PFSK-1 (cell line): ENCODE results near the gene NACC2.

Source experiments
- FOXP2 ChIP-seq: optimal IDR thresholded peaks from 2 replicates; pipeline ENCODE3; 2011; ENCODE audit warnings: borderline replicate concordance, control low read depth, inconsistent platforms; ENCODE audit not compliant: insufficient read depth; ENCODE audit errors: extremely low read length, extremely low read depth
- POLR2AphosphoS5 ChIP-seq: IDR thresholded peaks from 2 replicates; pipeline ENCODE4 v1.6.1; 2012; ENCODE audit warnings: low read depth, mild to moderate bottlenecking, control low read depth, low read length, moderate library complexity
- SIN3A ChIP-seq: IDR thresholded peaks from 2 replicates; pipeline ENCODE4 v1.6.1; 2012; ENCODE audit warnings: mild to moderate bottlenecking, low read length, moderate library complexity, borderline replicate concordance; ENCODE audit not compliant: insufficient read depth
- TAF1 ChIP-seq: IDR thresholded peaks from 2 replicates; pipeline ENCODE4 v1.6.1; 2012; ENCODE audit warnings: low read length, control low read depth, borderline replicate concordance; ENCODE audit not compliant: insufficient read depth
- TF ChIP-seq, protein P1 (sequence below), 2 experiments: IDR thresholded peaks; 2 replicates each; pipeline versions ENCODE4 v1.6.1 to v1.8.0; 2011 to 2012; ENCODE audit warnings: low read depth in 2 of 2, low read length in 2 of 2, control low read depth in 1 of 2, inconsistent platforms in 1 of 2, mild to moderate bottlenecking in 1 of 2, moderate library complexity in 1 of 2; ENCODE audit not compliant: insufficient read depth in 1 of 2

The NACC2 gene

DNA sequence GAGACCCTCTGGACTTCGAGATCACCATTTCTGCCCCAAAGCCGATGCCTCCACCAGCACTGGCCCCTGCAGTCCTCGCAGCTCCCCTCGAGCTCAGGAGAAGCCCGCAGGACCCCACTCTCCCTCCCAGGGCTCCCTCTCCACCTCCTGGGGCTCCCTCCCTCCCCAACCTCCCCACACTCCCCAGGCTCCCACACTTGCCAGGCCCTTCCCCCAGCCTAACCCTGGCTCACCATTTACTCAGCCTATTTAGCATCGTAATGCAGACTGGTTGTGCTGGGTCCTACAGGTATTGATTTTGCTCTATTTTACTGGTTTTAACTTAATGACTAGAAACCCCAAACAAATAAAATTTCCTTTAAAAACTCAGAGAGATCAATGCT is 47.3 kb upstream of the NACC2 start:
- TF ChIP-seq TAF1, result no peak
- TF ChIP-seq FOXP2, result no peak
- no peak for TF ChIP-seq POLR2AphosphoS5
- no peak for TF ChIP-seq SIN3A
- TF ChIP-seq, protein P1, sequence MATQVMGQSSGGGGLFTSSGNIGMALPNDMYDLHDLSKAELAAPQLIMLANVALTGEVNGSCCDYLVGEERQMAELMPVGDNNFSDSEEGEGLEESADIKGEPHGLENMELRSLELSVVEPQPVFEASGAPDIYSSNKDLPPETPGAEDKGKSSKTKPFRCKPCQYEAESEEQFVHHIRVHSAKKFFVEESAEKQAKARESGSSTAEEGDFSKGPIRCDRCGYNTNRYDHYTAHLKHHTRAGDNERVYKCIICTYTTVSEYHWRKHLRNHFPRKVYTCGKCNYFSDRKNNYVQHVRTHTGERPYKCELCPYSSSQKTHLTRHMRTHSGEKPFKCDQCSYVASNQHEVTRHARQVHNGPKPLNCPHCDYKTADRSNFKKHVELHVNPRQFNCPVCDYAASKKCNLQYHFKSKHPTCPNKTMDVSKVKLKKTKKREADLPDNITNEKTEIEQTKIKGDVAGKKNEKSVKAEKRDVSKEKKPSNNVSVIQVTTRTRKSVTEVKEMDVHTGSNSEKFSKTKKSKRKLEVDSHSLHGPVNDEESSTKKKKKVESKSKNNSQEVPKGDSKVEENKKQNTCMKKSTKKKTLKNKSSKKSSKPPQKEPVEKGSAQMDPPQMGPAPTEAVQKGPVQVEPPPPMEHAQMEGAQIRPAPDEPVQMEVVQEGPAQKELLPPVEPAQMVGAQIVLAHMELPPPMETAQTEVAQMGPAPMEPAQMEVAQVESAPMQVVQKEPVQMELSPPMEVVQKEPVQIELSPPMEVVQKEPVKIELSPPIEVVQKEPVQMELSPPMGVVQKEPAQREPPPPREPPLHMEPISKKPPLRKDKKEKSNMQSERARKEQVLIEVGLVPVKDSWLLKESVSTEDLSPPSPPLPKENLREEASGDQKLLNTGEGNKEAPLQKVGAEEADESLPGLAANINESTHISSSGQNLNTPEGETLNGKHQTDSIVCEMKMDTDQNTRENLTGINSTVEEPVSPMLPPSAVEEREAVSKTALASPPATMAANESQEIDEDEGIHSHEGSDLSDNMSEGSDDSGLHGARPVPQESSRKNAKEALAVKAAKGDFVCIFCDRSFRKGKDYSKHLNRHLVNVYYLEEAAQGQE (IDR thresholded peaks at IDR 0.05; ENCODE audit: insufficient read depth in 1 of 2, low read depth in 2 of 2, low read length in 2 of 2), result no peak

DNA sequence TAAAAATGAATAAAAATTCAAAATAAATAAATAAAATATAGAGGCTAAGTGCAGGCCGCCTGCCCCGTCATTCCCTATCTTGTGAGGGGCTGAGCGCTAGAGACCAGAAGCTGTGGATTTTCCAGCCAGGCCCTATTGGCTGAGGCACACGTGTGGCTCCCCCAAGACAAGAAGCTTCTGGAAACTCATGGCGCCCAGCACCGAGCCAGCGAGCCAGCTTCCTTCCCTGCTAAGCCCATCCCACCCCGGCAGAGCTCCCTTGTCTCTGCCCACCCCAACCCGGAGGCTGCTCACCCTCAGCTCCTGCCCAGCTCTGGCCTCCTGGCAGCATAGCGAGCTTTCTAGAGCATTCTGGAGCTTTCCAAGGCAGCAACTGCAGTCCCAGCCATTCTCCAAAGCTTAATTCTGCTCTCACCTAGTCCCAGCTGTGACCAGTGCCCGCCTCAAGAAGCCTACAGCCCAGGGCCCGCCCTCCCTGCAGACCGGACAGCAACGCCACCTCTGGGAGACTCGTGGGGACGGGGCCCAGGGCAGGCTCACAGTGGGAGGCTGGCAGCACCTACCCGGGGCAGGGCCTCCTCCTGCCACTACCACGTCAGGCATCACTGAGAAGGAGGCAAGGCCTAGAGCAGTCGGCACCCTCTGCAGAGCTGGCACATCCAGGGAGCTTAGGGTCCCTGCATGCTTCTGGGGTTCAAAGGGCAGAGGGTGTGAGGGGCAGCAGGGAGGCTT is 46.8 kb upstream of the NACC2 start:
- no peak for TF ChIP-seq FOXP2
- TF ChIP-seq, protein P1 (IDR thresholded peaks at IDR 0.05; ENCODE audit: insufficient read depth in 1 of 2, low read depth in 2 of 2, low read length in 2 of 2), result no peak
- TF ChIP-seq SIN3A, result no peak
- no peak for TF ChIP-seq TAF1
- no peak for TF ChIP-seq POLR2AphosphoS5

- no peak for TF ChIP-seq FOXP2
- no peak for TF ChIP-seq POLR2AphosphoS5
- no peak for TF ChIP-seq TAF1
- TF ChIP-seq, protein P1 (IDR thresholded peaks at IDR 0.05; ENCODE audit: insufficient read depth in 1 of 2, low read depth in 2 of 2, low read length in 2 of 2), result no peak
- TF ChIP-seq SIN3A, result no peak
These were observed 45.9 kb upstream of the NACC2 start for GRCh38 chr9:136140966-136141365.

- TF ChIP-seq TAF1 (no peak), SIN3A (no peak), FOXP2 (no peak), POLR2AphosphoS5 (no peak)
- TF ChIP-seq, protein P1 (IDR thresholded peaks at IDR 0.05; ENCODE audit: insufficient read depth in 1 of 2, low read depth in 2 of 2, low read length in 2 of 2), result no peak
These were observed 45.0 kb upstream of the NACC2 start for GRCh38 chr9:136140046-136140445.
